Right ventricle myocardium inferior (tissue), 1 donor: ENCODE measurements around the gene ARHGAP42. TPM values are rescaled to one million over a fixed set of nuclear protein-coding genes. Genes with fewer than 3 reads are reported as not detected.

Experiments used
- ATAC-seq: fragments of 200-7000 bp; cut with Tn5 transposase; one replicate; pipeline ENCODE4 v1.9.1; 2020; ENCODE audit warnings: mild to moderate bottlenecking, moderate library complexity
- DNase-seq: peaks from one replicate; pipeline ENCODE4 v3.0.0; 2021; ENCODE audit errors: missing footprints
- intact Hi-C: fragments of 100-400 bp; cut with DNase I; formaldehyde crosslinking; loops from one replicate; pipeline ENCODE4 v1.11.0; 2022
- total RNA-seq: library from RNA; stranded (reverse); fragmentation: NEBNext Ultra II Directional; extraction: Animal tissue kit (Norgen Biotek cat#: 25700); gene quantifications from one replicate; pipeline ENCODE4 v1.2.1, GENCODE V29; 2021
- donor health status: DM: no; HTN: yes; CAD: no; lungs with severe emphysema.

Gene ARHGAP42
- total RNA-seq, 1 donor from 2014 or later: 4.5 TPM

DNA sequence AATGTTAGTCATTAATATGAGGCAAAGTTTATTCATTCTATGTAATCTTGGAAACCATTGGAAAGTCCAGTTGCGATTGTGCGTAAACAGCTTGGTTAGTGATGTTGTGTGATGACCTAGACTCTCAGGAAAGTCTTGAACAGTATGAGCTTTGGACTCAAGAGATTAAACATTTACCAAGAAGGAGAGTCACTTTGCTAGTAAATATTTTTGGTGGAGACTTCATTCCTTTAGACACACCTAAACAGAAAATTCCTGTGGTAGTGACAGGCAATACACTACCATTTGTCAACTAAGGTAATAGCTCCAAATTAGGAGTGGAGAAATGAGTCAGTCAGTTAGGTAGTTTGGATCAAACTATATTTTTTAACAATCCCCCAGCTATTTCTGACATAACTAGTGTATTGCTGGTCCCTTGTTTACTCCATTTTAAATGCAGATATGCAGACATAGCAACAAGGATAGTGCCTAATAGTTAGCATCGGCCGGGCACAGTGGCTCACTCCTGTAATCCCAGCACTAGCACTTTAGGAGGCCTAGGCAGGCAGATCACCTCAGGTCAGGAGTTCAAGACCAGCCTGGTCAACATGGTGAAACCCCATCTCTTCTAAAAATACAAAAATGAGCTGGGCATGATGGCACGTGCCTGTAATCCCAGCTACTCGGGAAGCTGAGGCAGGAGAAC, 89.3 kb downstream of the ARHGAP42 start:
- ATAC-seq (no peak), DNase-seq (no peak)
- intact Hi-C loops: no loop called here

DNA sequence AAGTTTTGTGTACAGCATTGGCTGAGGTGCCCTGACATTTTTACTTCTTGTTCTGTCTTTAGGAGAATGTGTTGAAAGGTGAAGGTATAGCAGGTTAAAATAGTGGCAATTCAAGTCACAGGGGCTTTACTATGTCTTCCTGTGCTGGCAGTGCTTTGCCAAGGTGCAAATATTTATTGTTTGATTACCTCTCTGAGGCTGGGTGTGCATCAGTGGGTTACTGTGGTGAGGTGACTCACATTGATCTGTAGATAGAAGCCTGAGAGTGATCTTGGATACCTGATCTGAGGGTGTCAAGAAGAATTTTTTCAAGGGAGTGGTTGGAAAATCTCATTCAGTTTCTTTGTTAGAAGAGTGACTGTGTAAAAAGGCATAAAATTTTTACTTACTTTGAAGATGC, 90.0 kb downstream of the ARHGAP42 start:
- intact Hi-C loops: no loop called here
- DNase-seq (no peak), ATAC-seq (no peak)

DNA sequence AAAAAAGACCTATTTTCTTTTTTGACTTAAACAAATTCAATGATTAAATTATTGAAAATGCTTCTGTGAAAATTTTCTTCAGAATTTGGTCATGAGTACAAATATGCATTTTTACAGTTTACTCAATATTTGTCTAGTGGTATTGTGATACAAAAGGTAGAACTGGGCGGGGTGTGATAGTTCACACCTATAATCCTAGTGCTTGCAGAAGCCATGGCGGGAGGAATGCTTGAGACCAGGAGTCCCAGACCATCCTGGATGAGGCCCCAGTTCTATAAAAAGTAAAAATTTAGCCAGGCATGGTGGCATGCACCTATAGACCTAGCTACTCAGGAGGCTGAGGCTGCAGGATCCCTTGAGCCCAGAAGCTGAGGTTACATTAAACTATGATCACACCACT, 90.6 kb downstream of the ARHGAP42 start:
- DNase-seq (no peak), ATAC-seq (no peak)
- intact Hi-C loops: no loop called here

DNA sequence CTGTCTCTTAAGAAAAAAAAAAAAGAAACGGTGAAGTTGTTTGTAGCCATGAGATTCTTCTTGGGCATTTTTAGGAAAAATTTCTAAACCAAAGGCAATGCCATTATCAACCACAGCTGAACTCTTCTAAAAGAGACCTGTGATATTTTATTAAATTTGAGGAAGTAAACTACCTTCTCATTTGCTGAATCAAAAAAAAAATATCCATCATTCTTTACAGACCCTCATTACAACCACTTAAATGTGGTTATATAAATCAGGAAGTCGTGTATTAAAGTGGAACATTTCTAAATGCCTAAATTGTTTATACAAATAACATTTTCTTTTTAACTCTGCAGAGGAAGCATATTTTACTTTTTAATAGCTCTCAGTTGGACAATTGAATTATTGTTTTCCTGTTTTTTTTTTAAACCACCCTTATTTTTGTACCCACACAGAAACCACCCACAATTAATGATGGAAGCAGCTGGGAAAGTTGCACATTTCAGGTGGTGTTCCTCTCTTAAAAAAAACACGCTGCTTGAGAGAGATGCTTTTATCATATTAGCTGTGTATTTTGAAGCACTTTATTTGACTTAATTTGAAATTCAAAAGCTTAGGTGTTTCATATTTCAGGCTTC, 91.2 kb downstream of the ARHGAP42 start:
- intact Hi-C loops: no loop called here
- no peak for DNase-seq
- ATAC-seq: no peak

DNA sequence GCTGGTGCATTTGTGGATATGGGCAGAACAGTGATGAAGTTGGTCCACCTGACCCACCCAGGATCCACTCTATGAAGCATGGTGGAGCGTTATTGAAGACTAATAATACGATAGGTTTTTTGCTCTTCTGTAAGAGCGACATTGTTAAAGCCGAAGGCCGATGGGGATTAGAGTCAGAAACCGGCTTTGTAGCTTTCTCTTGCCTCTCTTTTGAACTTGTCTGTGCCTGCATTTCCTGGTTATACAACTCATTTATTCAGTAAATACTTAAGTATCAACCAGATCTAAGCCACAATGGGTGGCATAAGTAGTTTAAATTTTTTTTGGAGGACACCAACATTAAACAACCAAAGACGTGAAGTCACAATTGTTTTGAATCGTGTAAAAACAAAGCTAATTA, 93.4 kb downstream of the ARHGAP42 start:
- ATAC-seq: no peak
- intact Hi-C loops: no loop called here
- no peak for DNase-seq

DNA sequence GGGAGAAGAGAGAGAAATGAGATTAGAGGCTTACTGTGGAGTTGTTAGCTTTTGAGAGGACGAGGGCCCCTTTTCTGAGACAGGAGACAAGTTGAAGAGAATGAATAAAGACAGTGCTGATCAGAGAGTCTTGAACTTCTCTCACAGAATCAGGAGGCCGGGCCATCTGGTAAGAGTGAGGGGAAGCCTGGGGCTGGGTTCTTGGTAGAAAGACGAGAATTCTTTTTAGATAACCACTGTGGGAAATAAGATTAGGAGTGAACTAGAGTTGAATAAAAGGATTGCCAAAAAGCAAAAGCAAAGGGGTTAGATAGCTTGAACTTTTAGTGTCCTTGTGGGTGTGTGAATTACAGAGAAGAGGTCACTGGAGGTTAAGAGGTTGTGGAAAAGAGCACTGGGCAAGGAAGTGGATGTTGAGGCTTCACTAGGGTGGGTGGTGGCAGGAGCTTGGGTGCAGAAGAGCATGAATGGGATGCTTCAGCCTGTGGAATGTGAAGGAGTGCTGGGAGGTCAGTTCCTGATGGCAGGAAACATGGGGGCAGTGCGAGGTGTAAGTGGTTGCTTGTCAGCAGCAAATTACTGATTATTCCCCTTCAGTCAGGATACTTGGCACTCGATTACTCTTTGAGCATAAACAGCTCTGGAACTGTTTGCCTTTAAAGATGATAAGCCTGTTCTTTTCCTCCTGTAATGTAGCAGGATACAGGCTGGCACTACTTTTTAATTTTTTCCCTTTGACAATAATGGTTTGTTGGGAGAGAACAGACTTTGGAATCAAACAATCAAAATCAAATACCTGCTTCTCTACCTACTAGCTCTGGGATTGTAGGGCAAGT, 98.3 kb downstream of the ARHGAP42 start:
- intact Hi-C loops: loop anchor here (5.0 kb wide), 2 partner anchors 43 to 98 kb away; partner anchors contain the start of gene ARHGAP42
- ATAC-seq: peak; percentile 91

DNA sequence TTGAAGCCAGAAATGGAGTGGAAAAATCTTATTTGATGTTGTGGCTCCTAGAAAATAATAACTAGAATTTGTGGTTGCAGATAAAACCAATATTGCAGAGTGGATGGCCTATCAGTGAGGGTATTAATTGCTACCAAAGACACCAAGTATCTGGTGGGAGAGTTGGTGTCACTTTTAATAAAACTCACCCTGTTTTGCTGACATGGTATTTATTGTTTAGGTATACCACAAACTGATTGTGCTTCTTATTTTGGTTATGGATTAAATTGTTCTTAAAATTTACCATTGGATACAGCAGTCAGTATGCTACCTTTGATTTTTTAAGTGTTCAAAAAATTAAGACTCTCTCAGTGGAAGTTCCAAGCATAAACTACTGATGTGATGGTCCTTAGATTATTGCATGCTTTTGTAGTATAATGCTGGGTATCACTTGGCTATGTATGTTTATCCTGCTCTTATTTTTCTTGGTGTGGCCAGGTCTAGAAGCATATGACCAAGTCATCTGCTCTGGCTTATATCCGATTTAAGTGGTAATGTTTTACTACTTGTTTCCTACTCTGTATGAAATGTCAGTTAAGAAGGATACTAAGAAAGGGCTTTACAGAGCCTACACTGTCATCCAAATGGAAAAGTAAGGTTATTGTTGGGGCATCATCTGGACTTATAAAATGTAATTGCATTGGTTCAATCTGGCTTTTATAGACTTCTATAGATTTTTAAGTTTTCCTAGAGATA, 101.6 kb downstream of the ARHGAP42 start:
- DNase-seq (no peak), ATAC-seq (no peak)
- intact Hi-C loops: loop anchor here (5.0 kb wide), 2 partner anchors 46 to 101 kb away; partner anchors contain the start of gene ARHGAP42

More for the DNA sequence above, 98.3 kb downstream of the ARHGAP42 start:
- DNase-seq: no peak

DNA sequence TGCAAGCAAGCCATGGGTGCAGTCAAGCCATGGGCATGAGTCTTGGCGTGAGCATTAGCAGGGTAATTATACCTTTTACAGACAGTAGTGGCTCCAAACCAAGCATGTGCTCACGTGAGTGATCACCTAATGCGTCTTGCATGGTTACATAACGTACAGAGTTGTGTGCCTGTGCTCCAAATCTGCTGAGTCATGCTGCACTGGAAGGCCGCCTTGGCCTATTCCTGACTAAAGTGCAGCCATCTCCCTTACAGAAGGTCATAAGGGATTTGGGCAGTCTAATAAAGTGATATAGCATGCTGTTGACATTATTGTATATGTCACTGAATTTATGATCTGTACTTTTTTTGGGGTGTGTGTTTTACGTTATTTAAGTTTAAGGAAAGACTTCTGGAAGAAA, 102.4 kb downstream of the ARHGAP42 start:
- intact Hi-C loops: loop anchor here (5.0 kb wide), 2 partner anchors 47 to 102 kb away; partner anchors contain the start of gene ARHGAP42
- DNase-seq: no peak
- no peak for ATAC-seq

DNA sequence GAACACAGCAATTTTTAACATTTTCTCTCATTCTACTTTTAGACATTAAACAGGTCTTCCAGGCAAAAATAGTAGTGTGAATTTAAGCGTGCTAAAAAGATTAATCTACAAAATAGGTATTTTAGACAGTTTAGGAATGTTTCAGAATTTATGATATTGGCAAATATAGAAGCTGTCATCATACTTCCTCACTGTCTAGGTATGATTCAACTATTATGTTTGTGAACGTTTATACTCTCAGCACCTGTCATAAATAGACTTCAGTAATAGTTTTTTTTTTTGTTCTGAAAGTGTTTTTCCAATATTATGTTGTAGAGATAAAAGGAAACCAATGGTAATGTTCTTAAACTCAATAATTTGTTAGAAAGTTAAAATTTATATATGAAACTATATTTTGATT, 103.0 kb downstream of the ARHGAP42 start:
- intact Hi-C loops: no loop called here
- DNase-seq (no peak), ATAC-seq (no peak)

DNA sequence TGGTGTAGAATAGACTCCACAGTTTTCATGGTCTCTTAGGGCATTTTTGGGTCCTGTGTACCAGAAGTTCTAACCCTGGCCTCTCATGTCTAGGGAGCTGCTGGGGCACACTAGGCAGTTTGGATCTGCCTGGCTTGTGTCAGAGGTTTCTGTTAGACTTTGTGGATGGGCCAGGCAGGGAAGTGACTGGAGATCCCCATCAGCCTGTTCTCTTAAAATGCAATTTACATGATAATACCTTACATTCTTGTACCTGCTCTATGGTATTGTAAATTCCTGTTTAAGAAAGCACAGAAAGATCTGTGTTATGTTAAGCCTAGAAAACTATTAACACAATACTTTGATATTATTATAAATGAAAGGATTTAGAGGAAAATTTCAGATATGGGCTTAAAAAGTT, 104.0 kb downstream of the ARHGAP42 start:
- ATAC-seq (no peak), DNase-seq (no peak)
- intact Hi-C loops: no loop called here

DNA sequence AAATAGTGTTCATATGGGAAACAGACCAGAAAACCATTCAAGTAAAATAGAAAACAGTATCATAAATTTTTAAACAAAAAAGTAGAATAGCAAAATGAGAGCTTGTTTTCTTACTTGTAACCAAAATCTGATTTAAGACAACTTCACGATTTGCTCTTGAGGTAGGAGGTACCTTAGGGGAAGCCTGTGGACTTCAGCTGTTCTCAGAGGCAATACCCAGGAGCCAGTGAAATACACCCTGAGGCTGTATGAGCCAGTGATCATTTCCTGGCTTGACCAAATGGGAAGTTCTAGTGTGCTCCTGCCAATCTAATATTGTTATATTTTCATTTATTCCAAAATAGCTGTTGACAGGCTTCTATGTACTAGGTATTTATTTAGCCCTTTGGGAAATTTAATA, 104.8 kb downstream of the ARHGAP42 start:
- DNase-seq (no peak), ATAC-seq (peak; percentile 59)
- intact Hi-C loops: no loop called here

DNA sequence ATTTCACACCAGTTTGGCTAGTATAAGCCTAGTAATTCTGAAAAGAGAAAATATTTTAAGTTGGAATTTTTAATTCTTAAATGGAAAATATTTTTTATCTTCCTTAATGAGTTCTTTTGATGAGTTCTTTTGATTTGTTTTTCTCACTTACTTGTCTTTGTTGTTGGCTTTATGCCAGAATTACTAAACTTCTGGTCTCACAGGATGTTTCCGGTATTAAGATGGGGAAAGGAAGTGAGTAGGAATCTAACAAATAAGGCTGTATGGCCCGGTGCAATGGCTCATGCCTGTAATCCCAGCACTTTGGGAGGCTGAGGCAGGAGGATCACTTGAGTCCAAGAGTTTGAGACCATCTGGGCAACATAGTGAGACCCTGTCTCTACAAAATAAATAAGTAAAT, 106.4 kb downstream of the ARHGAP42 start:
- intact Hi-C loops: no loop called here
- ATAC-seq: no peak
- DNase-seq: no peak

DNA sequence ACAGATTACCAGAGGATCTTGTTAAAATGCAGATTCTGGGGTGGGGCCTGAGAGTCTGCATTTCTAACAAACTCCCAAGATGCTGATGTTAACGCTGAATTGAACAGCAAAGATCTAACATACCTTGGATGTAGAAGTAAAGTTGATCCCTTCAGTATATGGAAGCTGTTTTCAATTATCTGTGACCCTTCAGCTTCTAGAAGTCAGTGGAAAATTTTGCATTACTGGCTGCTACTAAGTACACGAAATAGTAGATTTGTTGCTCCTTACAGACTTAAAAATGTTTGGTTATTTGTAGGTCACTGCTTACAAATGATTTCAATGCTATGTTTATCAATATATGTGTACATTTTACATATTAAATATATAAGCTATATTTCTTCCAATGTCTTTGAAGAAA, 107.4 kb downstream of the ARHGAP42 start:
- ATAC-seq (no peak), DNase-seq (no peak)
- intact Hi-C loops: no loop called here

DNA sequence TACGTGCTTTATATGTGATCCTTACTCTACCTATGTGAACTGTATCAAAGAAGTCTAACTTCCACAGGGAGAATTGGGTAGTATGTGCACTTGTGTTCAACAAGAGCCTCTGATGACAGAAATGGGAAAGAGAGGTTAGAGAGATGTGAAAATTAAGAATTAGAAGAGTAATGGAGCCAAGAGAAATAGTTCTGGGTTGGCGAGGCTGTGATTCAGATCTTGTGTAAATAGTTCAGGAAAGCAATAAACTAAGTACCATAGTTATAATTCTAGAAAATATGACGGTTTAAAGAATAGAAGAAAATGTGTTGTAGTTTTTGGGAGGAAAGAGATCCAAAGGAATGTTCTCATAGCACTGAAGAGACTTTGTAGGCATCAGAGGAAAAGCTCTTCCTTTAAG, 112.4 kb downstream of the ARHGAP42 start:
- ATAC-seq (no peak), DNase-seq (no peak)
- intact Hi-C loops: no loop called here

DNA sequence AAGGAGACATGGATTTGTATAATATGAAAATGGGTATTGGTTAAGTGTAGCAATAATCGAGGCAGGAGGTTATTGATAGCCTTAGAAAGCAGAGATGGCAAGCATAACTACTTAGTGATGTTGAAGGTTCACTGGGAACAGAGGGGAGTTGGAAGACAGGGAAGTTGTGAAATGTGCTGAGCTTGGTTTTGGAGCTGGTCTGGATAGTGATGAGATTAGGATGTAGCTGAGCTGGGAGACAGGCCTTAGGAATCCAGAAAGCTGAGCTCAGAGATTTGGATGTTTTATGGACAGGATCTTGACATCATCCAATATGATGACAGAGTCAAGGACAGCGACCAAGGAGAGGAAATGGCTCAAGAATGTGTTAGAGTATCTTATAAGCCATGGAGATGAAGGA, 113.1 kb downstream of the ARHGAP42 start:
- ATAC-seq: no peak
- intact Hi-C loops: no loop called here

DNA sequence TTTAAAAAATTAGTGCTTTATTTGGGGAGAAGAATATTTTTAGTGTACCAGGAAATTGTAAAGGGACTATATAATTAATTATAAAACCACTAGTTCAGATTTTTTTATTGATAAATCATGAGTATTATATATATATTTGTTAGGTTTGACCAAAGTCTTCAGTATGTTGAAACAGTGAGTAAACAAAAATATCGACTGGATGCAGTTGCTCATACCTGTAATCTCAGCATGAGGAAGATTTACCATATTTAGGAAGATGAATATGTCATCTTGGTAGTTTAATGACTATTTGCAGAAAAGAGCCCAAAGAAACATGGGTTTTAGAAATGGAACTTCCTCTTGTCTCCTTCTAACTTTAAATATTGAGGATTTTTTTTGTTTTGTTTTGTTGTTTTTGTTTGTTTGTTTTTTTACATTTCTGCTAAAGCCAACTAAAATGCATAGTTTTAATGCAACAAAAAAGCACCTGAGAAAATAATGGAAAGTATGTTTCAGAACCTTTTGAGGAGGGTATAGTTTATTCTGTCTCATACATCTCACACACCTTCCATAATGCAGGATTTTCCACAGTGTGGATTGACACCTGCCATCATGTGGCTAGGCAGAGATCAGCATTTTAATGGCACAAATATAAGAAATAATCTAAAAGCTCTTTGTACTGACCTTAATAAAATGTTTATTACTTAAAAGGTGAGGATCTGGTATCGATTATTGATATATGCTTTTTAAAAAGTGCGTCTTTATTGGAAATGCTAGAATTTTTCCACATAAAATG, 114.3 kb downstream of the ARHGAP42 start:
- intact Hi-C loops: no loop called here
- ATAC-seq (no peak), DNase-seq (no peak)

More for the DNA sequence above, 113.1 kb downstream of the ARHGAP42 start:
- DNase-seq: no peak

DNA sequence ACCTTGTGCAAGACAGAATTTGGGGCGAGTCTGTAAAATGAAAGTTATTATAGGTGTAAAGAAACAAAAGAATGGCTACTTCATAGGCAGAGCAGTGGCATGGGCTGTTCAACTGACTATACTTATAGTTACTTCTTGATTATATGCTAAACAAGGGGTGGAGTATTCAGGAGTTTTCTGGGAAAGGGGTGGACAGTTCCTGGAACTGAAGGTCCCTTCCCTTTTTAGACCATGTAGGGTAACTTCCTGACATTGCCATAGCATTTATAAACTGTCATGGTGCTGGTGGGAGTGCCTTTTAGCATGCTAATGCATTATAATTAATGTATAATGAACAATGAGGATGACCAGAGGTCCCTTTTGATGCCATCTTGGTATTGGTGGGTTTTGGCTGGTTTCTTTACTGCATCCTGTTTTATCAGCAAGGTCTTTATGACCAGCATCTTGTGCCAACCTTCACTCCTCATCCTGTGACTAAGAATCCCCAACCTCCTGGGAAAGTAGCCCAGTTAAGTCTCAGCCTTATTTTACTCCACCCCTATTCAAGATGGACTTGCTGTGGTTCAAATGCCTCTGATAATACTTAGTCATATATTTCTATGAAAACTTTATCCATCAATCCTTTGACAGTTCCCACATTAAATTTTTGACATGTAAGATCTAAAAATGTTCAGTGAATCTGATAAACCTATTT, 118.6 kb downstream of the ARHGAP42 start:
- DNase-seq: no peak
- no peak for ATAC-seq
- intact Hi-C loops: no loop called here

DNA sequence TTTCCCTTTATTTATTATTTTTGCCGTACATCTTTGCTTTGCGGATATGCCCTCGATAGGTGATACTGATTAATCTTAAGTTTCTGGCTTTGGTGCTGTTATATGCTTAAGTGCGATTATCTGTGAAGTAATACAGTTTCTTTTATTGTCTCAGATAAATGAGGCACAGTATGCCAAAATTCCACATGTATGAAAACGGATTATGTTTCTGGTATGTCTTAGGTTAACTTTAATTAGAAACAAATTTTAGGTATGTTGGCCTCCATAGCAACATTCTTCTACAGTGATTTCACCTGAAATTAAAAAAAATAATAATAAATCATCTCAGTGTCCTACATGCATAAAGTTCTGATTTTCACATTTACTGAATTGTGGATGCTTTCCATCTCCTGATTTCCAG, 119.2 kb downstream of the ARHGAP42 start:
- no peak for ATAC-seq
- DNase-seq: no peak
- intact Hi-C loops: no loop called here
